KG1 (cell line): ENCODE measurements around the gene ANKLE1.

Source experiments
- DNase-seq: peaks from one replicate; lab custom pipeline; 2025; lab: John Stamatoyannopoulos, UW

ANKLE1 gene

GRCh38 chr19:17327654-17328516 lies 46.2 kb downstream of the ANKLE1 start:
- DNase-seq = no peak

GRCh38 chr19:17328517-17329365 lies 47.0 kb downstream of the ANKLE1 start:
- no peak for DNase-seq

GRCh38 chr19:17329366-17330261 lies 47.9 kb downstream of the ANKLE1 start:
- no peak for DNase-seq

GRCh38 chr19:17330262-17331044 lies 48.8 kb downstream of the ANKLE1 start:
- no peak for DNase-seq

- DNase-seq = no peak
These were observed 49.4 kb downstream of the ANKLE1 start for GRCh38 chr19:17331045-17331558.

- DNase-seq = no peak
These were observed 50.6 kb downstream of the ANKLE1 start for GRCh38 chr19:17332360-17332676.

- DNase-seq = no peak
These were observed 51.2 kb downstream of the ANKLE1 start for GRCh38 chr19:17332677-17333581.

- DNase-seq = no peak
These were observed 52.1 kb downstream of the ANKLE1 start for GRCh38 chr19:17333611-17334413.

GRCh38 chr19:17334414-17335409 lies 53.0 kb downstream of the ANKLE1 start, which contains the start of gene ANO8:
TSS of gene ANO8 (minus strand) at chr19:17334855. CDS start at chr19:17334670, 185 bp downstream.
- peak; percentile 89 for DNase-seq

GRCh38 chr19:17335575-17335974 lies 53.9 kb downstream of the ANKLE1 start:
- DNase-seq = no peak
